Activated T-cell treated with anti-CD3 and anti-CD28 coated beads, Interleukin-2, amount 50 U/mL, for 48 hours (primary cell): ENCODE results near the gene NUTM1.
A peak's percentile ranks its signal among the peaks of the same experiment; 100 is the strongest.
"Not testable (repeated sequence)": the region's sequence is repeated elsewhere in the genome, so short reads cannot be mapped to it uniquely, and the experiment has no call there.

Experiments
- DNase-seq, 2 experiments: peaks; one replicate each; pipeline ENCODE4 v3.0.0-alpha.2; 2020

Gene NUTM1

DNA sequence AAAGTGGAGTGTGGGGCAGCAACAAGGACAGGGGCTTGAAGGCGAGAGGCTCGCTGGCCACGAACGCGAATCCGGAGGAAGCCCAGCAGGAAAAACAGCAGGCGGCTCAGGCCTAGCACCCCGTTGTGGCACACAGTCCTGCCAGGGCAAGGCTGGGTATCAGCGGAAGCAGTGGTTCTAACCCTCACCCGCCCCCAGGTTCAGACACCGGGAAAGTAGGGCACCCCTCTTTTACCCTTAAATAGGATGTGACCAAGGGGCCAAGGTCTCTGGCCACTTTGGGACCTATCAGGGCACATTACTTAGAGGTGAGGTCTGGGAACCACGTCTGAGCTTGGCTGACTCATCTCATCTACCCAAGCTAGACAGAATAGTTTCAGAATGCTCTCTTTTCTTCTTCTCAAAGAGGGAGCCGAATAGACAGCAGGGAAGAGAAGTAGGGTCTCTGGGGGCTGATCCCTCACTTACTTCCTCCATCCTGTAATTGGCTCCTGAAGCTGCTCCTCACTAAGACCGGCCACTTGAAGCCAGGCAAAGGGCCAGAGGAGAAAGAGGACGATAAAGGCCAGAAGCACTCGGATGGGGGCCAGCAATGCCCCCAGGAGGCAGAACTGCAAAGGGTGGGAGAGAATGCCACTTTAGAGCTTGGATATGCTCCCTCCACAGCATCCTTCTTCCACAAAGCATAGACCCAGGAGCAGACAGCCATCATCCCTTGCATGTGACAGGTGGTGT is 22.1 kb downstream of the NUTM1 start:
- peak; percentile 27 to 34 for DNase-seq

DNA sequence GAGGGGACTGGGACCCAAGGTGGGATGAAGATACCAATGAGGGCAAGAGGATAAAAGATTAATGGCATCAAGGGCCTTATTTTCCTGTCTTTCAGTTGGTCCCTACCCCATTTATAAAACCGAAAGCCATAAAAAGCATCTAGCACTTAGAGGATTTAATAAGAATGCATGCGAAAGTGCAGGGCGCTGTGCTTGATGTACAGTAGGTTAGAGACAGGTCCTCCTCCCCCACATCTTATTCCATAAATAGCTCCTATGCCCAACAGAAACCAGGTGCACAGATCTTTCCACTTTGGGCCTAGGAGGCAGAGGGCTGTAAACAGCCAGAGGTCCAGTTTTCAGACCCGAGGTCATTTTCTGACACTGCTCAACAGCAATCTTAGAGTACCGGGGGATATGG is 22.7 kb downstream of the NUTM1 start:
- no peak for DNase-seq

DNA sequence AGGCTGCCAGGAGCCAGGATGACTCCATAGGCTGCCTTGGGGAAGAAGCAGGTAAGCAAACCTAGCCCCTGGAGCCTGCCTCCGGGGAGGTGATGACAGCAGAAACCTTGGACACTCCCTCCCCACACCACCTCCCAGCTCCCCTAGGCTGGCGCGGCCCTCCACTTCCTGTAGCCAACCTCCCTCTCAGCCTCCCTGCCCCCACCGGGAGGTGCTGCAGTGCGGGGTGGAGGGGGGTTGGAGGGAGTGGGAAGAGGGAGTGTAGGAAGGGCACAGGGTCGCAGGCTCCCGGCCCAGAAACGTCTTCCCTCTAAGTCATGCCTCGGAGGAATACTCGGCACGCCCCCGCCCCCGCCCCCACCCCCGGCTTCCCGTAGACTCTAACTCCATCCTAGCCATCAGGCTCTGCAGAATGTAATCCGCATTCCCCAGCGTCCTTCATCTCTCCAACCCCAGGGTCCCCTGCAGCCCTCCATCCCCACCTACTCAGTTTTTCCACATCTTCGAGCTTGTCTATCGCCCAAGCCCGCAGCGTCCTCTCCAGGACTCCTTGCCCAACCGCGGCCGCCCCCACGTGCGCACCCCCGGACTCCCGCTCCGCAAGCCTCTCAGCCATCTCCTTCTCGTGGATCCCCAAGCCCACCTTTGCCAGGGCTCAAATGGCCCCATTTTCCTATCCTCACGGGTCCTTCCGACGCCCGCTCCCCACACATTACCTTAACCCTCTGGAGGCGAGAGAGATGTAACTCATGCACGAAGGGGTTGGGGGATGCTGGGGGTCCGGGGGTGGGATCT is 23.4 kb downstream of the NUTM1 start:
- peak; percentile 68 to 70 for DNase-seq

DNA sequence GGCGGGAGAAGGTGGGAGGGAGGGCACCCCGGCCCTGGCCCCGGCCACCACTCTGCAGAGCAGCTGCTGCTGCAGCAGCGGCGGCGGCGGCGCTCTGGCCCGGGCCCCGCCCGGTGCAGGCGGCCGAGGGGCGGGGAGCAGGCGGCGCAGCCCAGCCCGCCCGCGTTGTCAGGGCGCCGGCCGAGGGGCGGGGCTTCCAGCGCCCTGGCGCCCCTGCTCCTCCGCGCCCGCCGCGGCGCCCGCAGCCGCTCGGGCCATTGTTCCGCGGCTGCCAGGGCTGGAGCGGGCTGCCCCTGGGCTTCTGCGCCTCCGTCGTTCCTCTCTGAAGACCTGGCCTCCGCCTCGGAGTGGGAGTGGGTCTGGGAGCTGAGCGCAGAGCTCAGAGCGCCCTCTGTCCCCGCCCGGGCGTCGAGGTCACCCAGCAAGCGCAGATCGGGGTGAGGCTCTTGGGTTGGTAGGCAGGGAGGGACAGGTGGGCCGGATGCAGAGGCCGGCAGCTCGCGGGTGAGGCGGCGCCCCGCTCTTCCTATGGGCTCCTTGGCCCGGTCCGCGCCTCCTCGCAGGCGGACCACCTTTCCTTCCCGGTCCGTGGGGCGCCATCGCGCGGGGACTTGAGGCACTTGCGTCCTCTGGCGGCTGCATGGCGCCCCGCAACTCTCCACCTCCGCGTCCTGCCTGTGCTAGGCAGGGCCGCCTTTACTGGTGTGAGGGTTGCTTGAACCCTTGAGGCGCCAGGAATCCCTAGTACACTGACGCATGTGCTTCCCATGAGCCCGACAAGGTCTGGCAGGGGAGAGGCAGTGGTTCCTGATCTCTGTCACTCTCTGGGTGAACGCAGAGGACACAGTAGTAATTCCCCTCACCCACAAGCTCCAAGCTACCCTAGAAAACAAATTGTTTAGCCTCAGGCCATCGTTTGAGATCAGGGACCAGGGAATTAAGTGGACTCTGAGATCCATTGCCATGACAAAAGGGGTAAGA is 24.3 kb downstream of the NUTM1 start, which contains the start of gene LPCAT4:
Gene LPCAT4 (minus strand): TSS at position 96 of the 981 bp plus-strand sequence. CDS start 96 bp downstream, outside the sequence.
- DNase-seq: peak; percentile 90 to 92

DNA sequence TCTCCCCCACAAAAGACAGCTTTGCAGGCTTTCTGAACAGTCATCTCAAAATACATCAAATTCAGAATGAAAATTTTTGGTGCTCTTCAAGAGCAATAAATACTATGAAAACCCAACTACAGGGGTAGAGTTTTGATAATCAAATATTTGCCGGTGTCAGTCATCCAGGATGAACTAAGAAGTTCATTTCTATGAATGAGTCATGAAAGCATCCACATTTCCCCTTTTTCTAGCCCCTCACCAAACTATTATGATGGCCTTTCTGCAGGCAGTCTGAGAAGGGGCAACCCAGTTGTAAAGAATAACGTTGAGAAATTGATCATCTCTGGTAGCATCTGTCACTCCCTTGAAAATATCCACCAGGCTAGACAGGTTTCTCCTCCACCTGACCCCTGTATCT is 27.0 kb downstream of the NUTM1 start:
- no peak for DNase-seq

DNA sequence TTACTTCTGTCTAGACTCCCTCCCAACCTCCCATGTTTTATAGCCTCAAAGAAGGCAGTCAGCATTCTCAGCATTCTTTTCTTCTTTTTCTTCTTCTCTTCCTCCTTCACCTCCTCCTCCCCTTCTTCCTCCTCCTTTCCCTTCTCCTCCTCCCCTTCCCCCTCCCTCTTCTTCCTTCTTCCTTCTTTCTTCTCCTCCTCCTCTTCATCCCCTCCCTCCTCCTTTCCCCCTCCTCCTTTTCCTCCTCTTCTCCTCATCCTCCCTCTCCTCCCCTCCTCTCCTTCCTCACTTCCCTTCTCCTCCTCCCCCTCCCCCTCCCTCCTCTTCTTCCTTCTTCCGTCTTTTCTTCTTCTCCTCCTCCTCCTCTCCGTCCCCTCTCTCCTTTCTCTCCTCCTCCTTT is 27.5 kb downstream of the NUTM1 start:
- DNase-seq: no peak

DNA sequence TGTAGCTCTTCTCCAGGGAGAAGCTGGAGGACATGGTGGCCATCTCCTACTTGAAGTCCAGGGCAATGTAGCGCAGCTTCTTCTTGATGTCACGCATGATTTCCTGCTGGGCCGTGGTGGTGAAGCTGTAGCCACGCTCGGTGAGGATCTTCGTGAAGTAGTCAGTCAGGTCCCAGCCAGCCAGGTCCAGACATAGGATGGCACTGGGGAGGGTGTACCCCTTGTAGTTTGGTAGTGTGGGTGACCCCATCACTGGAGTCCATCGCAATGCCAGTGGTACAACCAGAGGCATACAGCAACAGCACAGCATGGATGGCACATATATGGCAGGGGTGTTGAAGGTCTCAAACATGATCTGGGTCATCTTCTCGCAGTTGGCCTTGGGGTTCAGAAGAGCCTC is 30.8 kb downstream of the NUTM1 start:
- DNase-seq: no peak

DNA sequence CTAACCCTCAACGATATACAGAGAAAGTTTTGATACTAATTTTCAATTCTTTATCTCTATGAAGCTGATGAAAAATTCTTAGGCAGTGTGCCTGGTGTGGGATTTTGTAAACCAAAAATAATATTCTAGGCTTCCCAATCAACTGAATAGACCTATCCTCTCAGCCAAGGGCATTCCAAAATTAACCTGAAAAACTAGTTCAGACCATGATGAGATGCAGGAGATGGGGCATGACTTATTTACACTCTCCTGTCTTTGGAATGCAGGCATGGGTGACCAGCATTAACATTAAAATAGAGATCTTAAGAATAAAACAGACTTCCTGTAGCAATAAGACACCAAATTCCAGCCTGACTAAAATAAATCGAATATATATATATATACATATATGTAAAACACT is 31.7 kb downstream of the NUTM1 start:
- DNase-seq: no peak

DNA sequence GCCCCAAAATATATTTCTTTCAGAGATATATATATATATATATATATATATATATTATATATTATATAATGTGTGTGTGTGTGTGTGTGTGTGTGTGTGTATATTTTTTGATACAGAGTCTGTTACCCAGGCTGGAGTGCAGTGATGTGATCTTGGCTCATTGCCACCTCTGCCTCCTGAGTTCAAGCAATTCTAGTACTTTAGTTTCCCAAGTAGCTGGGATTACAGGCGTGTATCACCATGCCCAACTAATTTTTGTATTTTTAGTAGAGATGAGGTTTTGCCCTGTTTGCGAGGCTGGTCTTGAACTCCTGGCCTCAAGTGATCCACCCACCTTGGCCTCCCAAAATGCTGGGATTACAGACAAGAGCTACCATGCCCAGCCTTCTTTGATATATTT is 32.4 kb downstream of the NUTM1 start:
- DNase-seq: not testable (repeated sequence)

DNA sequence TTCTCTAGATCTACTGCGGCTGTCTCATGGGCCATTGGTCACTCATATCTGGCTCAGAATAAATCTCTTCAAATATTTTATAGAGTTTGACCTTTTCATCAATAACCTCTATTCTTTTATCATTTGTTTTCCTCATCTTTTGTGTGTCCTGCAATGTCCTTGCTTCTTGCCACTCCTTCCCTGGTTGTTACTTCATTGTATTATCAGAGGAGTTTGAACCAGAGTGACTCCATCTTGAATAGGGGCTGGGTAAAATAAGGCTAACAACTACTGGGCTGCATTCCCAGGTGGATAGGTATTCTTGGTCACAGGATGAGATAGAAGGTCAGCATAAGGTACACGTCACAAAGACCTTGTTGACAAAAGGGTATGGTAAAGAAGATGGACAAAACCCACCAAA is 33.7 kb downstream of the NUTM1 start:
- no peak for DNase-seq

DNA sequence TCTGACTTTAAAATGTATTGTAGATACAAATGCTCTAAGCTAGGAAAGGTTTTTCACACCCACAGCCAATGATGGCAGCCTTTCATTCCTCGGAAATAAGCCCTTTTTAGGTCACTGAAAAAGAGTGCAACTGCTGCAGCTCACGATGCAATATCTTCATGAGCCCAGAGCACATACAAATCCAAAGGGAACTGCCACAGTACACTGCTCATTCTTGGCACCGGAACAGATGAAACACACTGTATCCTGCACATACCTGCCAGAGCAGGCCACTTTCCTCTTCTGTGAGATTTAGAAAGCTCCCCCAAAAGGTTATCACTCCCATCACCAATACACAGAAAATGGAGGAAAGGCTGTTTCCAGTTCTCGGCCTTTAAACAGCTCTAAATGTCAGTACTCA is 37.4 kb downstream of the NUTM1 start:
- not testable (repeated sequence) for DNase-seq

DNA sequence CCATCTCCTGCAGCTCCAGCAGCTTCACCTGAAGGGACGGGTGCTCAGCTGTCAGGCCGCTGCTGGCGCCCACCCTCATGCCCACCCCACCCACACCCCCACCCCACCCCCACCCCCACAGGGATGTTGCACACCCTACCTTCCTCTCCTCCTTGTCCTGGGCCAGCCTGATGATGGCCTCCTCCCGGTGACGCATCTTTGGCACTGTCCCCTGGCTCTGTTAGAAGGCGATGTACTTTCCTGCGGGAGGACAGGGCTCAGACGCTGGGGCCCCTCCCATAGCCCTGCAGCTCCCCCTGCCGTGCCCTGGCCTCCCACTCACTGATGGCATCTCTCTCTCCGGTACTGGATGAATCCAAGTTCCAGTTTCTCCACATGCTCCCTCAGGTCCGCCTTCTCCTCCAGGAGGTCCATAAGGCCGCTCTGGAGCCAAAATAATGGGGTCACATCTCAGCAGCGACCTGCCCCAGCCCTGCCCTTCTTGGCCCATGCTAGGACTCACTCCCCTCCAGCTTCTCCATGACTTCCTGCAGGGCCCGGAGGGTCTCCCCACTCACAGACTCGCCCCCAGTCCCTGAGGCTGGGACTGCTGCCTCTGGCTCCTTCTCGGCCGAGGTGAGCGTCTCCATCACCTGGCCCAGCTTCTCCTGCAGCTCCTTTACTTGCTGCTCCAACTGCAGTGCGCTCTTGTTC is 38.9 kb downstream of the NUTM1 start:
- not testable (repeated sequence) for DNase-seq

DNA sequence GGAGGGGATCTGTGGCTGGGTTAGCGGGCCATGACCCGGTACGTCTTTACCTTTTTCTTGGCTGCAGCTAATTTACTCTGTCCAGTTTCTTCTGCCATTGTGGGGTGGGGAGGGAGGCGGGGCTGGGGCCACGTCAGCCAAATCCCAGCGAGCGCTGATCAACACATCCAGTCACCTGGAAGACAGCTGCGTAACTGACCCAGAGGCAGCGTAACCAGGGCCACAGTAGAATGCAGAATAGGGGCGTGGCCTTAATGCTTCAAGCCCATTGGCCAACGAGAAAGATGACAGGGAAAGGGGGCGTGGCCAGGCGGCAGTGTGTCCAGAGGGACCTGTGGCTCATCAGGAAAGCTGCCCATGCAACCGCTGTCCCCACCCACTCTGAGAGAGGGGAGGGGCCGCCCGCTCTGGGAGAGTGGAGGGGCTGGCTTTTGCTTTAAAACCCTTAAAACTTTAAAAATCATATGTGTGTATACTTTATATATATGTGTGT is 46.5 kb downstream of the NUTM1 start:
- DNase-seq: not testable (repeated sequence)

DNA sequence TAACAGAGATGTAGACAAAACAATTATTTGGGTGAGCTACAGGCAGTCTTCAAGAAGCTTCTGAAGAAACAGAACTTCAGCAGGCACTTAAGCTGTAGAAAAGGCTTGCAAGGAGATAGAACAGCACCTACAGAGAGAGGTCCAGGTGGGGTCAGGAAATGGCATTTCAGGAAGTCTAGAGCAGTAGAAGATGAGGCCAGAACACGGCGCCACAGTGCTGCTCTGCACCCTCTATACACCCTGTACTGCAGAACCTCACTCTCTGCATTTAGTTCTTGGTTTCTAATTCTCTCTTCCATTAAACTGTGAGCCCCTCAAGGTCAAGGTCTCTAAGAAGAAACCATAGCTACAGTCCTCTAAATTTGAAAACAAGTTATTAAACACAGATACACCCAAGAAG is 49.9 kb downstream of the NUTM1 start:
- DNase-seq: not testable (repeated sequence)

DNA sequence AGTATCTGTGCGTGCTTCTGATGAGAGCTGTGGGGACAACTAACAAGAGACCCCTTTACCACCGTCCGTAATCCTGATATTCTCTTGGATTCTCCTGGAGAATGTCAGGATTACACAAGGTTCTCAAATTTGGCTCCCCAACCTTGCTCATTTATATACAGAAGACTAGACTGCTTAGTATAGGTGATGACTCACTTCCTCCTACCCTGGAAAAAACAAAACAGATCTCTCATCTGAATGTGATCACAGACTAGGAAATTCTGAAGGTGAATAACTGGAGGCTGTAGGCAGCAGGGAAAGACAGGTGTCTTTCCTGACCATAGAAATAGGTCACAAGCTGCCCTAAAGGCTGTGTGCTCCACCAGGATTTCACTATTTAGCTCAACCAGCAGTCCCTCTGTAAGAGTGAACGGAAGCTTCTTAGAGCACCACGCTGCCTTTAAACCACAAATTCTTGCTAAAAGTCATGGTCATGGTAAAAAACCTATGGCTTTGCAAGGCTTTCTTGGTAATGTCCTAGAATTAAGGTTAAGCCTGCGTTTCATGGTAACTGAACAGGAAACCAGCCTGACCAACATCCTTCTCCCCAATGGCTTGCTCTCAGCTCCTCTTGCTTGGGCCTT is 54.6 kb downstream of the NUTM1 start:
- DNase-seq: peak in 1 of 2 experiments; percentile 24

DNA sequence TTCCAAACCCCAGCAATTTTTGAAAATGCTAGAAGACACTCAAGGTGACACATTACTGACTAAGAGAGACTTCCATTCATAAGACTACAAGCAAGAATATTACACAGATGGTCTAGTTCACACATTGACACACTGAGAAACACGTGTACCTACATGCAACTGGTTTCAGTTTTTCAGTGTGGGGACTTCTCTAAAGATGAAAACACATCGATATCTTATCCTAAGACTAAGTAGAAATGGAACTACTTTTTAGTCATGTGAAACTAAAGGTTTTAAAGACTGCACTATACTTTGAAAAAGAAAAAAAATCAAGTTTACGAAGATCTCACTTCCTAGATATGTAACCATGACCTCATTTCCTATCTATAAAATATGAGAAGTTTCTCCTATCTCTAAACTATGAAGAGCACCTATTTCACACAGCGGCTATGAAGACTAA is 60.1 kb downstream of the NUTM1 start:
- DNase-seq: not testable (repeated sequence)

DNA sequence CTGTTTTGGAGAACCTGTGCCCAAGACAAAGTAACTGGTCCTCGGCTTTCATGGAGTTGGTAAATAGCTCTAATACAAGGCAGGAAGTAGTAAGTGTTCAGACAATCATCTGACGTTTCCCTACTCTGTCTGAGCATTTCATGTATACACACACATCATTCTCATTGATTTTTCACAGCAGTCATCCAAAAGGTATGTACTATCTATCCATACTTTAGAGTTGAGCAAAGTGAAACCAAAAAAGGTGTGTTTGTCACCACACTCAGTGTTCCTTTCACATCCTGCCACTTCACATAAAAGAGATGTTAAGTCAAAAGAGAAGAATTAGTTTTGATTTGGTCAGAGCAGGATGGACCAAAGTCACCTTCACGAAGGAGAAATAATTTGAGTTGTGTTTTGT is 60.8 kb downstream of the NUTM1 start:
- DNase-seq: not testable (repeated sequence)
